ENCODE results near the gene BMP8B. TPM values are rescaled to one million over a fixed set of nuclear protein-coding genes. Genes with fewer than 3 reads are reported as not detected.

BMP8B gene
- total and polyA plus RNA-seq, 2 of the 8 experiments (the other 6 are each of a cell fraction or from before 2014, with no cell fraction given) = 0.37 to 0.50 TPM

- Histone ChIP-seq H4K20me1 (replicated peaks in 1 of 2; ENCODE audit: control insufficient read depth in 1 of 2, insufficient read depth in 2 of 2, low read length in 2 of 2) (peaks cover 2% of the 10 kb centered on the region in 2 experiments), H3K4me3 (ENCODE audit: extremely low read depth in 1 of 4, insufficient read depth in 2 of 4, low read depth in 3 of 4, low read length in 4 of 4) (no peak overlapping the region), H3K9me3 (ENCODE audit: insufficient read depth in 2 of 2, low read depth in 1 of 2, low read length in 1 of 2) (no peaks in the 10 kb centered on the region), H3K27ac (ENCODE audit: low read depth, low read length) (no peak overlapping the region), H3K4me2 (ENCODE audit: insufficient read depth in 1 of 2, low read depth in 2 of 2, low read length in 2 of 2) (no peak overlapping the region), H4K8ac (ENCODE audit: extremely low read depth, insufficient read depth, low read length) (no peak overlapping the region), H2BK20ac (ENCODE audit: low read length) (no peak overlapping the region), H2BK12ac (ENCODE audit: low read depth, low read length) (no peak overlapping the region), H3K79me1 (ENCODE audit: low read depth, low read length) (no peaks in the 10 kb centered on the region), H3K9ac (replicated peaks in 1 of 4; ENCODE audit: extremely low read depth in 1 of 4, low read depth in 3 of 4, low read length in 3 of 4) (no peak overlapping the region), H2BK120ac (replicated peaks; ENCODE audit: low read depth, low read length) (no peak overlapping the region), H3K36me3 (ENCODE audit: control insufficient read depth in 2 of 4, insufficient read depth in 4 of 4, low read length in 3 of 4) (peaks cover 7 to 26% (median 16%) of the 10 kb centered on the region in 4 experiments; a peak in 7 of 8 replicates), H3K4me1 (replicated peaks in 1 of 4; ENCODE audit: control insufficient read depth in 3 of 4, insufficient read depth in 4 of 4, low read length in 3 of 4) (no peaks in the 10 kb centered on the region), H2AFZ (ENCODE audit: low read length) (no peak overlapping the region), H3K56ac (replicated peaks; ENCODE audit: insufficient read length, low read depth, low read length) (no peak overlapping the region), H3K23ac (ENCODE audit: insufficient read length) (no peak overlapping the region), H4K91ac (replicated peaks; ENCODE audit: insufficient read length, low read length) (no peak overlapping the region), H3K18ac (ENCODE audit: extremely low read depth, low read length) (no peak overlapping the region), H3K14ac (ENCODE audit: insufficient read length) (no peak overlapping the region), H3K23me2 (ENCODE audit: low read depth, low read length) (no peaks in the 10 kb centered on the region), H3K4ac (replicated peaks; ENCODE audit: insufficient read length, low read depth, low read length) (no peak overlapping the region), H3K27me3 (replicated peaks in 1 of 4; ENCODE audit: control insufficient read depth in 3 of 4, extremely low read depth in 1 of 4, insufficient read depth in 3 of 4, low read length in 3 of 4) (no peaks in the 10 kb centered on the region), H2AK5ac (ENCODE audit: low read depth, low read length) (no peak overlapping the region), H2BK5ac (ENCODE audit: low read depth, low read length) (no peak overlapping the region), H3K79me2 (ENCODE audit: control insufficient read depth in 1 of 2, insufficient read depth in 2 of 2, low read length in 2 of 2) (no peaks in the 10 kb centered on the region), H2BK15ac (ENCODE audit: low read length) (no peak overlapping the region), H4K5ac (ENCODE audit: insufficient read length, low read depth, low read length) (no peak overlapping the region)
- FAIRE-seq (no peak), DNase-seq (ENCODE audit: low read depth in 1 of 2, low spot score in 2 of 2) (no peak)
- POLR2A ChIA-PET (ENCODE audit: partially characterized antibody) = interaction anchor here (1.0 to 2.1 kb wide), 4 partner anchors 10 to 60 kb away, joined by 3 to 7 read pairs (median 4); no protein-coding TSS in a partner anchor
- 93% methylated on average over 3 of the region's 3 CpGs; no CpG with 5 or more reads in 1 of the 2 experiments for WGBS, 2 experiments (ENCODE audit: extremely low coverage in 1 of 2, insufficient coverage in 1 of 2, insufficient read length in 1 of 2, insufficient replicate concordance in 2 of 2, low coverage in 1 of 2, low lambda C conversion rate in 2 of 2, missing lambda C conversion rate in 1 of 2)
- CTCF ChIA-PET (ENCODE audit: partially characterized antibody) = interaction anchor here (0.8 to 3.9 kb wide), 7 partner anchors 10 to 196 kb away, joined by 3 to 18 read pairs (median 4); no protein-coding TSS in a partner anchor
- TF ChIP-seq RNF2 (IDR thresholded peaks at IDR 0.05; ENCODE audit: borderline replicate concordance, low read depth, low read length, missing control alignments, poor library complexity, severe bottlenecking) = no peak
- no peak for TF ChIP-seq BRCA1 (IDR thresholded peaks at IDR 0.05; ENCODE audit: low read depth, low read length)
- TF ChIP-seq HDAC2 (IDR thresholded peaks at IDR 0.05; ENCODE audit: borderline replicate concordance in 1 of 2, low read depth in 2 of 2, low read length in 2 of 2) = no peak
- TF ChIP-seq ASH2L (IDR thresholded peaks at IDR 0.05; ENCODE audit: low read length) = no peak
- TF ChIP-seq PHF8 (conservative IDR thresholded peaks at IDR 0.05; ENCODE audit: low read depth, low read length) = no peak
- no peak for TF ChIP-seq GTF2F1 (IDR thresholded peaks at IDR 0.05; ENCODE audit: borderline replicate concordance, low read depth, low read length)
- no peak for TF ChIP-seq CHD2 (IDR thresholded peaks at IDR 0.05; ENCODE audit: low read length)
Observed at GRCh38 chr1:39836595-39837110, 48.0 kb upstream of the BMP8B start.
